GM13977 (cell line): Measurements from ENCODE around the gene ENAH.
"Not testable (repeated sequence)": the region's sequence is repeated elsewhere in the genome, so short reads cannot be mapped to it uniquely, and the experiment has no call there.

Source experiments
- DNase-seq: peaks from one replicate; pipeline ENCODE4 v3.0.0; 2012; ENCODE audit warnings: low spot score
- in situ Hi-C: fragments of 300-500 bp; cut with MboI; formaldehyde crosslinking; loops from one replicate; pipeline ENCODE4 v1.12.0; 2022; ENCODE audit warnings: low sequenced_read_pairs, low pct_unique_long_range_greater_than_20kb, mixed read lengths, inconsistent platforms; ENCODE audit not compliant: unreplicated experiment
- TF ChIP-seq, protein P1 (sequence below): IDR thresholded peaks from 2 replicates; pipeline ENCODE4 v1.5.1; 2012; ENCODE audit warnings: mild to moderate bottlenecking, control low read depth; ENCODE audit not compliant: insufficient read depth; ENCODE audit errors: extremely low read depth, missing control alignments

ENAH gene

DNA sequence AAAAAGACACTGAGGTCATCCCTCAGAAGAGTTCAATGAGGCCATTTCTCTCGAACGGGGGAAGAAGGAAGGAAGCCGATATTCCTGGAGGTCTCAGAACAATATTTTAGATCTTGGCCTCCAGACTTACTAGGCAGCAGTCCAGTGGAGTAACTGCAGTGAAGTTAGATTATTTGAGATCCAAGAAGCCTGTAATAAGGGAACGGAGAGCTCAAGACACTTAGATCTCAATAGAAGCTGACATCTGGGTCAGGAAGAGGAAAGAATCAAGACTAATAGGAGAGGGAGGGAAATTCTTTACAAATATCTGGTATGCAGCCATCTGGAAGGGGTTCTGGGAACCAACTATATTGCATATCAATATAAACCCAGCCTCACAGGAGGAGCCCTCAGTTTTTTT, 13.6 kb upstream of the ENAH start:
- TF ChIP-seq, protein P1, sequence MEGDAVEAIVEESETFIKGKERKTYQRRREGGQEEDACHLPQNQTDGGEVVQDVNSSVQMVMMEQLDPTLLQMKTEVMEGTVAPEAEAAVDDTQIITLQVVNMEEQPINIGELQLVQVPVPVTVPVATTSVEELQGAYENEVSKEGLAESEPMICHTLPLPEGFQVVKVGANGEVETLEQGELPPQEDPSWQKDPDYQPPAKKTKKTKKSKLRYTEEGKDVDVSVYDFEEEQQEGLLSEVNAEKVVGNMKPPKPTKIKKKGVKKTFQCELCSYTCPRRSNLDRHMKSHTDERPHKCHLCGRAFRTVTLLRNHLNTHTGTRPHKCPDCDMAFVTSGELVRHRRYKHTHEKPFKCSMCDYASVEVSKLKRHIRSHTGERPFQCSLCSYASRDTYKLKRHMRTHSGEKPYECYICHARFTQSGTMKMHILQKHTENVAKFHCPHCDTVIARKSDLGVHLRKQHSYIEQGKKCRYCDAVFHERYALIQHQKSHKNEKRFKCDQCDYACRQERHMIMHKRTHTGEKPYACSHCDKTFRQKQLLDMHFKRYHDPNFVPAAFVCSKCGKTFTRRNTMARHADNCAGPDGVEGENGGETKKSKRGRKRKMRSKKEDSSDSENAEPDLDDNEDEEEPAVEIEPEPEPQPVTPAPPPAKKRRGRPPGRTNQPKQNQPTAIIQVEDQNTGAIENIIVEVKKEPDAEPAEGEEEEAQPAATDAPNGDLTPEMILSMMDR, result no peak
- in situ Hi-C loops, result no loop called here
- DNase-seq, result no peak

DNA sequence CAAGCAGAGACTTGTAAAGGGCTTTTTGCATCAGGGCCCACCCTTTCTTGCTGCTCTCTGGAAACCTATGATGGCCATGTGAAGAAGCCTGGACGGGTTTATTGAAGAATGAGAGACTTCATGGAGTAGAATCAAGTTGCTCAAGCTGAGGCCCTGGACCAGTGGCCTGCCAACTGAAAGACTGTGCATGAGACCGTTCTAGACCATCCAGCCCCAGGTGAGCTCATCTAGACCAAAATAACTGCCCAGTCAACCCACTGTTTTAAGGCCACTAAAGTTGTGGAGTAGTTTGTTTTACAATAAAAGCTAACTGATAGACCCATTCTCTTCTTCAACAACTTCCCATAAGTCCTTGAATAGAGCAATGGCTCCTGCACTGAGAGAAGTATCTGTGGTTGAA, 11.8 kb upstream of the ENAH start:
- DNase-seq, result no peak
- in situ Hi-C loops, result no loop called here
- TF ChIP-seq, protein P1, result no peak

DNA sequence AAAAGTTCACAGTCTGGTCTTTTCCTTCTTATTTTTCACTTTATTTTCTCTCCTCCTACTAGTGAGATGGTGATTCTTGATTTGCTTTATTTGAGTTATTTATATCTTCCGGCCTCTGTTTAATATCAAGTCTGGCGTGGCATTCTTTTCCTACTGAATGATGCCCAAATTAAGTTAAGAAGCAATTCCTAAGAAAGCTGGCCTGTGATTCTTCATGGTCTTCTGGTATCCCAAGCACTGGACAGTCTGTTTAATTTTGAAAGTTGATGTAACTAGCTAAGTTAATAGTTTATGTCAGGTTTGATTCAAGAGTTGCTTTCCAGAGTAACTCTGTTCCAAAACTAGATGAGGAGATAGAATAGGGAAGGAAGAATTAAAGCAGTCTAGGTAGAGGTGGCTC, 9.2 kb upstream of the ENAH start:
- TF ChIP-seq, protein P1, result no peak
- in situ Hi-C loops, result no loop called here
- no peak for DNase-seq

DNA sequence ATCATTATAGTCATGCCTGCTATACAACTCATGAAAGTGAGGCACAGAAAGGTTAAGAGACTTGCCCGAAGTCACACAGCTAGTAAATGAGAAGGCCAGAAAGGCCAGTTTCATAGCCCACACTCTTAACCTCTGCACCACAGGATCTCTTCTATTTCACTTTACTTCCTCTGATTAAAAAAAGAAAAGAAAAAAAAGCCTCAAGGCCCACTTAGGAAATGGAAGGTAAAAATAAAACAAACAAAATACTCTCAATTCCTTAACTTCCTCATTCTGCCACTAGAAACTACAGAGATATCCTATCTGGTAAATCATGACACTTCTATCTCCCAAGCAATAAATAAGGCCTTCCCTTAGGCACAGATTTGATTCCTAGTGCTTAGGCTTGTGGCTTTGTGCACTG, 7.6 kb upstream of the ENAH start:
- in situ Hi-C loops, result no loop called here
- TF ChIP-seq, protein P1, result no peak
- no peak for DNase-seq

DNA sequence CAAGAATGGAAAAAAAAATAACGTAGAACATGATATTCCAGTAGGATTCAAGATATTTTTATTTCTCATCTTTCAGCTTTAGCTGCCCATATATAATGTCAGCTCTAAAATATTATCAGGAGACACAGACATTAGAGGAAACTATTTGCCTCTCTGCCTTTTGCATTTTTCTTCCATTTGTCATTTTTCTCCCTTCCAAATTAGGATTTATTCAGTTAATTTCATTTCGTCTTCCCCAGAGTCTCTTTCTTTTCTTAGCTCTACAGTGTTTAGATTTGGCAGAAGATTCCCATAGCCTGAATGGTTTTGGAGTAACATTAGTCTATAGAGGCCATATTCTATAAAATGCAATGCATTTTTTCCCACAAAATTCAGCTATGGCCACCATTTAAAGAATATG, 5.1 kb upstream of the ENAH start:
- no peak for DNase-seq
- in situ Hi-C loops, result no loop called here
- TF ChIP-seq, protein P1, result no peak

DNA sequence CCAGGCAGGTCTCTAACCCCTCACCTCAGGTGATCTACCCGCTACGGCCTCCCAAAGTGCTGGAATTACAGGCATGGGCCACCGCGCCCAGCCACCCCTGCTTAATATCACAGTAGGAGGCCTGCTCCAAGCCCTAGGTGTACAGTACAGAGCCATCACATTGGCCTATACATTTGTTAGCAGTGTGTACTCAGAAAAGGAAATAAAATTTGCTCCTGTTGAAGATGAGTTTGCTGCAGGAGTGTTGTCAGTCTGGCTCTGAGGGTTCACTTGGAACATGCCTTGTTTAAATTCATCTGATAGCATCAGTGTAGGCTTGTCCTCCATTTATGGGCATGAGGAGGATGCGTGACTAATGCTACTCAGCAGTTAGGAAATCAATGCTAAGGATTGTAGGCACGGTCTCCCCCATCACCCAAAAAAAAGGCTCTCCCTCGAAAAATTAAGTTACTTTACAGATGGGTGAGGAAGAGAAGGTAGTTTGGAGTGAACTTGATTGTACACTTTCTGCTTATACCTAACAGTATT, 4.6 kb upstream of the ENAH start:
- in situ Hi-C loops, result no loop called here
- no peak for DNase-seq
- TF ChIP-seq, protein P1, result no peak

DNA sequence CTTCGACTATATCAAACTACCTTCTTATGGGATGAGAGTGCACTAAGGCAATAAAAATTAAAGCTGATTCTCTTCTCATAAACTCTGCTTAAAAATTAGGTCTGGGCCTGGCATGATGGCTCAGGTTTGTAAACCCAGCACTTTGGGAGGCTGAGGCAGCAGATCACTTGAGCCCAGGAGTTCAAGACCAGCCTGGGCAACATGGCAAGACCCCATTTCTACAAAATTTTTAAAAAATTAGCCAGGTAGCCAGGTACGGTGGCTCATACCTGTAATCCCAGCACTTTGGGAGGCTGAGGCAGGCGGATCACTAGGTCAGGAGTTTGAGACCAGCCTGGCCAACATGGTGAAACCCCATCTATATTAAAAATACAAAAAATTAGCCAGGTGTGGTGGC, 3.3 kb upstream of the ENAH start:
- DNase-seq, in situ Hi-C loops: not testable (repeated sequence)
